HepG2 (cell line): ENCODE data around the gene DELE1. TPM values are rescaled to one million over a fixed set of nuclear protein-coding genes. Genes with fewer than 3 reads are reported as not detected.

Experiments
- ARNTL ChIP-seq: sonication (generic); formaldehyde crosslinking; IDR thresholded peaks from 2 replicates; pipeline ENCODE4 v1.4.0; 2020; ENCODE audit warnings: mild to moderate bottlenecking, missing genetic modification reagents
- BCL6 ChIP-seq: IDR thresholded peaks from 2 replicates; pipeline ENCODE4 v1.6.1; 2016; ENCODE audit warnings: missing genetic modification reagents, missing compliant biosample characterization
- CCDC6 ChIP-seq: sonication (generic); formaldehyde crosslinking; IDR thresholded peaks from 2 replicates; pipeline ENCODE4 v1.8.1; 2022; ENCODE audit warnings: mild to moderate bottlenecking, missing genetic modification reagents, moderate library complexity
- CEBPG ChIP-seq: IDR thresholded peaks from 2 replicates; pipeline ENCODE4 v1.6.1; 2016
- CREB1 ChIP-seq, 2 experiments: fragments of 450-650 bp in 1 of 2; IDR thresholded peaks; 2 replicates each; pipeline ENCODE4 v1.6.1; 2016 to 2017; ENCODE audit warnings: control low read depth in 1 of 2, mild to moderate bottlenecking in 1 of 2, missing compliant biosample characterization in 1 of 2, missing genetic modification characterization in 1 of 2
- ETV6 ChIP-seq: sonication (generic); formaldehyde crosslinking; conservative IDR thresholded peaks from 2 replicates; pipeline ENCODE4 v1.4.0; 2020; ENCODE audit warnings: missing genetic modification reagents
- EZH2 ChIP-seq: conservative IDR thresholded peaks from 2 replicates; pipeline ENCODE4 v1.6.1; 2012; ENCODE audit warnings: mild to moderate bottlenecking, low read depth, low read length, moderate library complexity
- GATAD2A ChIP-seq: IDR thresholded peaks from 2 replicates; pipeline ENCODE4 v1.6.1; 2016
- HNF1B ChIP-seq: sonication (generic); formaldehyde crosslinking; IDR thresholded peaks from 2 replicates; pipeline ENCODE4 v1.5.1; 2020; ENCODE audit warnings: mild to moderate bottlenecking, moderate library complexity, missing genetic modification reagents
- HOXA7 ChIP-seq: sonication (generic); formaldehyde crosslinking; IDR thresholded peaks from 2 replicates; pipeline ENCODE4 v1.8.1; 2022; ENCODE audit warnings: mild to moderate bottlenecking, missing genetic modification reagents, moderate library complexity
- KAT2B ChIP-seq: fragments of 150-350 bp; IDR thresholded peaks from 2 replicates; pipeline ENCODE4 v1.6.1; 2014; ENCODE audit warnings: low read depth, low read length, borderline replicate concordance
- MED13 ChIP-seq: sonication (generic); formaldehyde crosslinking; IDR thresholded peaks from 2 replicates; pipeline ENCODE4 v1.5.0; 2020; ENCODE audit warnings: missing genetic modification reagents
- MIER2 ChIP-seq: IDR thresholded peaks from 2 replicates; pipeline ENCODE4 v1.6.1; 2016; ENCODE audit warnings: missing biosample characterization, missing genetic modification reagents
- NFYB ChIP-seq: sonication (generic); formaldehyde crosslinking; IDR thresholded peaks from 2 replicates; pipeline ENCODE4 v1.4.0; 2020; ENCODE audit warnings: missing genetic modification reagents
- NONO ChIP-seq, 2 experiments: fragments of 450-650 bp in 1 of 2; sonication (generic) in 1 of 2; formaldehyde crosslinking in 1 of 2; IDR thresholded peaks in 1 of 2; conservative IDR thresholded peaks in 1 of 2; 2 replicates each; pipeline versions ENCODE4 v1.6.1 to v1.8.0; 2017 to 2022; ENCODE audit warnings: mild to moderate bottlenecking in 1 of 2, missing genetic modification reagents in 1 of 2, moderate library complexity in 1 of 2
- POGZ ChIP-seq: sonication (generic); formaldehyde crosslinking; IDR thresholded peaks from 2 replicates; pipeline ENCODE4 v1.4.0; 2020; ENCODE audit warnings: mild to moderate bottlenecking, missing genetic modification reagents
- RAD21 ChIP-seq: fragments of 450-650 bp; formaldehyde crosslinking; IDR thresholded peaks from 2 replicates; pipeline ENCODE4 v1.5.0; 2020; ENCODE audit warnings: mild to moderate bottlenecking
- RORA ChIP-seq: sonication (generic); formaldehyde crosslinking; IDR thresholded peaks from 2 replicates; pipeline ENCODE4 v1.5.0; 2020; ENCODE audit warnings: mild to moderate bottlenecking, missing genetic modification reagents, moderate library complexity
- SMAD1 ChIP-seq: sonication (generic); formaldehyde crosslinking; IDR thresholded peaks from 2 replicates; pipeline ENCODE4 v1.4.0; 2020; ENCODE audit warnings: missing genetic modification reagents, low read depth, mild to moderate bottlenecking, borderline replicate concordance
- SOX6 ChIP-seq, 2 experiments: fragments of 450-650 bp in 1 of 2; sonication (generic) in 1 of 2; formaldehyde crosslinking in 1 of 2; IDR thresholded peaks; 2 replicates each; pipeline versions ENCODE4 v1.4.0 to v1.6.1; 2017 to 2020; ENCODE audit warnings: antibody characterized with exemption in 1 of 2, mild to moderate bottlenecking in 1 of 2, missing genetic modification reagents in 1 of 2
- ZKSCAN8 ChIP-seq: IDR thresholded peaks from 2 replicates; pipeline ENCODE4 v1.6.1; 2016; ENCODE audit warnings: borderline replicate concordance, missing genetic modification reagents, missing compliant biosample characterization
- ZNF20 ChIP-seq: sonication (generic); formaldehyde crosslinking; IDR thresholded peaks from 2 replicates; pipeline ENCODE4 v1.4.0; 2020; ENCODE audit warnings: mild to moderate bottlenecking, moderate library complexity, missing genetic modification reagents
- ZNF274 ChIP-seq: sonication (generic); formaldehyde crosslinking; IDR thresholded peaks from 2 replicates; pipeline ENCODE4 v1.5.1; 2020; ENCODE audit warnings: mild to moderate bottlenecking, missing genetic modification reagents
- ZNF30 ChIP-seq: sonication (generic); formaldehyde crosslinking; IDR thresholded peaks from 2 replicates; pipeline ENCODE4 v1.5.0; 2020; ENCODE audit warnings: mild to moderate bottlenecking, missing genetic modification reagents
- ZNF33B ChIP-seq: sonication (generic); formaldehyde crosslinking; IDR thresholded peaks from 2 replicates; pipeline ENCODE4 v1.5.1; 2020; ENCODE audit warnings: mild to moderate bottlenecking, missing genetic modification reagents
- ZNF773 ChIP-seq: sonication (generic); formaldehyde crosslinking; IDR thresholded peaks from 2 replicates; pipeline ENCODE4 v1.4.0; 2020; ENCODE audit warnings: missing genetic modification reagents, borderline replicate concordance
- polyA plus RNA-seq, 8 experiments: library from polyadenylated mRNA; depleted of rRNA in 3 of 8; stranded (reverse) in 7 of 8; unstranded in 1 of 8; fragments of >200 nt; fragmentation: Illumina TruSeq in 4 of 8; extraction: Trizol in 4 of 8; gene quantifications; 2 replicates each; pipeline versions ENCODE4 v1.2.1 to v1.2.3, GENCODE V29; 2011 to 2016; ENCODE audit warnings: low read depth in 4 of 8, missing spikeins in 1 of 8, mixed read lengths in 1 of 8; ENCODE audit not compliant: insufficient read depth in 1 of 8
- total RNA-seq, 5 experiments: library from RNA; depleted of rRNA; stranded (reverse); fragments of >200 nt; fragmentation: Illumina TruSeq; extraction: Trizol; gene quantifications; 2 replicates each; pipeline ENCODE4 v1.2.3, GENCODE V29; 2016; ENCODE audit warnings: low read depth in 1 of 5
- TF ChIP-seq, protein P1 (sequence below): sonication (generic); formaldehyde crosslinking; IDR thresholded peaks from 2 replicates; pipeline ENCODE4 v1.4.0; 2020; ENCODE audit warnings: mild to moderate bottlenecking, missing genetic modification reagents, borderline replicate concordance

DELE1 gene
- total and polyA plus RNA-seq, 2 of the 13 experiments (the other 11 are each of a cell fraction or from before 2014, with no cell fraction given) = 57.5 to 90.3 TPM

DNA sequence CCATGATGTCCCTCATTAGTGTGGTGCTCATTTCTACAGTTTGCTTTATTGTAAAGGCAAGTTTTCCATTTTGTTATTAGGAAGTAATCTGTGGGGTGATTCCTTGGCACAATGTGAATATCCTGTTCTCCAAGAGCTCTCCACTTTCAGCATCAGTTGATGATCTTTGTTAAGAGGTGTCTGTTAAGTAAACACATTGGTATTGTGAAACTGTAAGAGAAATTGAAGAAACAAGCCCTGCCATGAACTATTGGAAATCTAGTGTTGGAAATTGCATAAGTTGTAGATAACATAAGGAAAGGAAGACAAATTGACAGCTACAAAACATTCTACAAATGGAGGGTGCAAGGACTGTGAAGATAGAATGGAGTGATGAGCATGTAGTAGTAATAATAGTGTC lies 62.4 kb downstream of the DELE1 start (continued):
- TF ChIP-seq BCL6 (CRISPR knock-in tag) (peak; percentile 27; the same call in 1 of the 2 replicates), HOXA7 (CRISPR knock-in tag) (no peak), KAT2B (no peak), NFYB (CRISPR knock-in tag) (no peak), HNF1B (CRISPR knock-in tag) (no peak), SOX6 (IDR thresholded peaks at IDR 0.05) (no peak), SOX6 (CRISPR knock-in tag; IDR thresholded peaks at IDR 0.05) (peak; percentile 37; the same call in 1 of the 2 replicates), ZNF773 (CRISPR knock-in tag) (no peak), CCDC6 (CRISPR knock-in tag) (no peak), ZNF33B (CRISPR knock-in tag) (no peak), RAD21 (CRISPR knock-in tag) (no peak), ZNF274 (CRISPR knock-in tag) (no peak), MIER2 (CRISPR knock-in tag) (no peak), MED13 (CRISPR knock-in tag) (no peak), NONO (IDR thresholded peaks at IDR 0.05) (no peak), NONO (CRISPR knock-in tag; conservative IDR thresholded peaks at IDR 0.05) (no peak), CREB1 (IDR thresholded peaks at IDR 0.05) (no peak), CREB1 (CRISPR knock-in tag; IDR thresholded peaks at IDR 0.05) (0 out of 2 replicates have a peak, but pooled peaks have one; percentile 16), GATAD2A (CRISPR knock-in tag) (peak; percentile 47; the same call in 1 of the 2 replicates), SMAD1 (CRISPR knock-in tag) (no peak), ARNTL (no peak), CEBPG (CRISPR knock-in tag) (peak; percentile 74), RORA (CRISPR knock-in tag) (no peak), ZNF30 (CRISPR knock-in tag) (no peak), ETV6 (CRISPR knock-in tag) (no peak), POGZ (CRISPR knock-in tag) (no peak), ZNF20 (CRISPR knock-in tag) (no peak), ZKSCAN8 (CRISPR knock-in tag) (no peak), EZH2 (no peak)
- TF ChIP-seq, protein P1, sequence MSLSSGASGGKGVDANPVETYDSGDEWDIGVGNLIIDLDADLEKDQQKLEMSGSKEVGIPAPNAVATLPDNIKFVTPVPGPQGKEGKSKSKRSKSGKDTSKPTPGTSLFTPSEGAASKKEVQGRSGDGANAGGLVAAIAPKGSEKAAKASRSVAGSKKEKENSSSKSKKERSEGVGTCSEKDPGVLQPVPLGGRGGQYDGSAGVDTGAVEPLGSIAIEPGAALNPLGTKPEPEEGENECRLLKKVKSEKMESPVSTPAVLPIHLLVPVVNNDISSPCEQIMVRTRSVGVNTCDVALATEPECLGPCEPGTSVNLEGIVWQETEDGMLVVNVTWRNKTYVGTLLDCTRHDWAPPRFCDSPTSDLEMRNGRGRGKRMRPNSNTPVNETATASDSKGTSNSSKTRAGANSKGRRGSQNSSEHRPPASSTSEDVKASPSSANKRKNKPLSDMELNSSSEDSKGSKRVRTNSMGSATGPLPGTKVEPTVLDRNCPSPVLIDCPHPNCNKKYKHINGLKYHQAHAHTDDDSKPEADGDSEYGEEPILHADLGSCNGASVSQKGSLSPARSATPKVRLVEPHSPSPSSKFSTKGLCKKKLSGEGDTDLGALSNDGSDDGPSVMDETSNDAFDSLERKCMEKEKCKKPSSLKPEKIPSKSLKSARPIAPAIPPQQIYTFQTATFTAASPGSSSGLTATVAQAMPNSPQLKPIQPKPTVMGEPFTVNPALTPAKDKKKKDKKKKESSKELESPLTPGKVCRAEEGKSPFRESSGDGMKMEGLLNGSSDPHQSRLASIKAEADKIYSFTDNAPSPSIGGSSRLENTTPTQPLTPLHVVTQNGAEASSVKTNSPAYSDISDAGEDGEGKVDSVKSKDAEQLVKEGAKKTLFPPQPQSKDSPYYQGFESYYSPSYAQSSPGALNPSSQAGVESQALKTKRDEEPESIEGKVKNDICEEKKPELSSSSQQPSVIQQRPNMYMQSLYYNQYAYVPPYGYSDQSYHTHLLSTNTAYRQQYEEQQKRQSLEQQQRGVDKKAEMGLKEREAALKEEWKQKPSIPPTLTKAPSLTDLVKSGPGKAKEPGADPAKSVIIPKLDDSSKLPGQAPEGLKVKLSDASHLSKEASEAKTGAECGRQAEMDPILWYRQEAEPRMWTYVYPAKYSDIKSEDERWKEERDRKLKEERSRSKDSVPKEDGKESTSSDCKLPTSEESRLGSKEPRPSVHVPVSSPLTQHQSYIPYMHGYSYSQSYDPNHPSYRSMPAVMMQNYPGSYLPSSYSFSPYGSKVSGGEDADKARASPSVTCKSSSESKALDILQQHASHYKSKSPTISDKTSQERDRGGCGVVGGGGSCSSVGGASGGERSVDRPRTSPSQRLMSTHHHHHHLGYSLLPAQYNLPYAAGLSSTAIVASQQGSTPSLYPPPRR (CRISPR knock-in tag) = no peak
